Sigmoid colon (tissue), 7 donors: ENCODE data around the gene CDC14B. TPM values are rescaled to one million over a fixed set of nuclear protein-coding genes. Genes with fewer than 3 reads are reported as not detected.
A peak's percentile ranks its signal among the peaks of the same experiment; 100 is the strongest.
"Not testable (repeated sequence)": the region's sequence is repeated elsewhere in the genome, so short reads cannot be mapped to it uniquely, and the experiment has no call there.

Experiments used
- DNase-seq: peaks from one replicate; pipeline ENCODE4 v3.0.0-alpha.2; 2019
- H3K27ac ChIP-seq, 4 donors: fragments of 200-600 bp; sonication (generic); one replicate each; pipeline ENCODE4 v1.5.1; 2016 to 2019; ENCODE audit warnings: mild to moderate bottlenecking in 1 of 4
- H3K27me3 ChIP-seq, 3 donors: fragments of 200-600 bp; sonication (generic); one replicate each; pipeline ENCODE4 v1.5.1; 2019; ENCODE audit warnings: mild to moderate bottlenecking in 1 of 3
- H3K36me3 ChIP-seq, 4 donors: fragments of 200-600 bp; sonication (generic); one replicate each; pipeline ENCODE4 v1.5.1; 2016 to 2019
- H3K4me1 ChIP-seq, 4 donors: fragments of 200-600 bp; sonication (generic); one replicate each; pipeline ENCODE4 v1.5.1; 2017 to 2019
- H3K4me3 ChIP-seq, 4 donors: fragments of 200-600 bp; sonication (generic); one replicate each; pipeline ENCODE4 v1.5.1; 2017 to 2019; ENCODE audit warnings: mild to moderate bottlenecking in 2 of 4, moderate library complexity in 1 of 4
- H3K9me3 ChIP-seq, 4 donors: fragments of 200-600 bp in 3 of 4; sonication (generic) in 3 of 4; one replicate each; pipeline versions ENCODE4 v1.5.1 to v1.6.1; 2013 to 2019
- EP300 ChIP-seq, 4 donors: sonication (generic); formaldehyde crosslinking; IDR thresholded peaks; one replicate each; pipeline ENCODE4 v1.6.1; 2017; ENCODE audit warnings: antibody characterized with exemption in 4 of 4
- POLR2A ChIP-seq, 2 donors: fragments of 450-650 bp; IDR thresholded peaks; one replicate each; pipeline ENCODE4 v1.6.1; 2016; ENCODE audit warnings: antibody characterized with exemption in 2 of 2, mild to moderate bottlenecking in 2 of 2, moderate library complexity in 2 of 2
- POLR2AphosphoS5 ChIP-seq, 4 donors: sonication (generic); formaldehyde crosslinking; IDR thresholded peaks; one replicate each; pipeline ENCODE4 v1.6.1; 2017; ENCODE audit warnings: antibody characterized with exemption in 4 of 4
- WGBS, 2 donors: extraction: QIAGEN DNeasy Blood & Tissue Kit; methylation state at CpG; one replicate each; pipeline ENCODE4 v1.1.7; 2013; 5-methylcytosine and 5-hydroxymethylcytosine counted together
- intact Hi-C: fragments of 100-400 bp; cut with DNase I; formaldehyde crosslinking; loops from one replicate; pipeline ENCODE4 v1.15.1; 2023
- polyA plus RNA-seq, 3 donors: library from polyadenylated mRNA; stranded (reverse); fragments of 200-250 nt; gene quantifications; one replicate each; pipeline ENCODE4 v1.2.3, GENCODE V29; 2013
- total RNA-seq, 4 donors: library from RNA; depleted of rRNA; stranded (reverse); fragments of >200 nt; gene quantifications; one replicate each; pipeline ENCODE4 v1.1.0, GENCODE V29; 2016
- TF ChIP-seq, protein P1 (sequence below), 4 experiments: fragments of 450-650 bp in 3 of 4; fragments of 200-600 bp in 1 of 4; IDR thresholded peaks; one replicate each; pipeline ENCODE4 v1.5.1; 2016 to 2019; ENCODE audit warnings: antibody characterized with exemption in 4 of 4, mild to moderate bottlenecking in 3 of 4, moderate library complexity in 2 of 4
- donor health status: healthy with polysubstance abuse.
- donor health status: Bipolar disorder and iron deficiency.
- donor health status: healthy.

Gene CDC14B
- total and polyA plus RNA-seq, 7 donors = 5.6 to 35.7 (median 12.5) TPM

DNA sequence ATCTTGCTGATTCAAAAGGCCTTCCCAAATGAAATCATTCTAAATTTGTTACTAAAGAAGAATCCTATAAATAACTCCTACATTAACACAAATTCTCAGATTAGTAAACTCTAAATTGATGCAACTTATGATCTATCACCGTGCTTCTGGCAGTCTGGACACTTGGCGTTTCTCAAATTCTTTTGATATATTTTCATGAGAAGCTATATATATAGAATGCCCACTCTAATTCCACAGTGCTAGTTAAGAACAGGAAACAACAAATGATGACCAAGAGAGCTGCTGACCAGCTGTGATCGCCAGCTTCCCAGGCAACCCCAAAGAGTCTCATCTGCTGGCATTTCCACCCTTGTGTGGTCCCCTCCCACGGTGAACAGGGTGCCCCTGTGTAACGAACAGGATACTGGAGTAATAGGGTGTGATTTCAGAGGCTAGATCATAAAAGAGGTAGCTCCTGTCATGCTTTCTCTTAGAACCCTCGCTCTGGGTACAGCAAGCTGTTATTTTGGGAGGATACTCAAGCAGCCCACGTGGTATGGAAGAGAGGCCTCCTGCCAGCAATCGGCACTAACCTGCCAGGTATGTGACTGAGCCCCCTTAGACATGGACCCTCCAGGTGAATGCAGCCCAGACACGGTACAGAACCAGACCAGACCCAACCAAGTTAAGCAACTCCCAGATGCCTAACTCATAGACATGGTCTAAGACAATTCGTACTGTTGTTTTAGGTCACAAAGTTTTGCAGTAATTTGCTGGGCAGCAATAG, 64.7 kb downstream of the CDC14B start:
- Histone ChIP-seq H3K4me1 (no peaks in the 10 kb centered on the region), H3K4me3 (no peak overlapping the region), H3K9me3 (no peaks in the 10 kb centered on the region), H3K27me3 (no peaks in the 10 kb centered on the region), H3K36me3 (no peaks in the 10 kb centered on the region), H3K27ac (no peak overlapping the region)
- no peak for DNase-seq
- no peak for TF ChIP-seq POLR2A (IDR thresholded peaks at IDR 0.05)
- TF ChIP-seq POLR2AphosphoS5 (IDR thresholded peaks at IDR 0.05) = no peak
- TF ChIP-seq, protein P1, sequence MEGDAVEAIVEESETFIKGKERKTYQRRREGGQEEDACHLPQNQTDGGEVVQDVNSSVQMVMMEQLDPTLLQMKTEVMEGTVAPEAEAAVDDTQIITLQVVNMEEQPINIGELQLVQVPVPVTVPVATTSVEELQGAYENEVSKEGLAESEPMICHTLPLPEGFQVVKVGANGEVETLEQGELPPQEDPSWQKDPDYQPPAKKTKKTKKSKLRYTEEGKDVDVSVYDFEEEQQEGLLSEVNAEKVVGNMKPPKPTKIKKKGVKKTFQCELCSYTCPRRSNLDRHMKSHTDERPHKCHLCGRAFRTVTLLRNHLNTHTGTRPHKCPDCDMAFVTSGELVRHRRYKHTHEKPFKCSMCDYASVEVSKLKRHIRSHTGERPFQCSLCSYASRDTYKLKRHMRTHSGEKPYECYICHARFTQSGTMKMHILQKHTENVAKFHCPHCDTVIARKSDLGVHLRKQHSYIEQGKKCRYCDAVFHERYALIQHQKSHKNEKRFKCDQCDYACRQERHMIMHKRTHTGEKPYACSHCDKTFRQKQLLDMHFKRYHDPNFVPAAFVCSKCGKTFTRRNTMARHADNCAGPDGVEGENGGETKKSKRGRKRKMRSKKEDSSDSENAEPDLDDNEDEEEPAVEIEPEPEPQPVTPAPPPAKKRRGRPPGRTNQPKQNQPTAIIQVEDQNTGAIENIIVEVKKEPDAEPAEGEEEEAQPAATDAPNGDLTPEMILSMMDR (IDR thresholded peaks at IDR 0.05) = no peak
- TF ChIP-seq EP300 (IDR thresholded peaks at IDR 0.05) = no peak
- WGBS, 2 donors = 90 to 94% methylated on average over 10 of the region's 10 CpGs
- intact Hi-C loops = no loop called here

DNA sequence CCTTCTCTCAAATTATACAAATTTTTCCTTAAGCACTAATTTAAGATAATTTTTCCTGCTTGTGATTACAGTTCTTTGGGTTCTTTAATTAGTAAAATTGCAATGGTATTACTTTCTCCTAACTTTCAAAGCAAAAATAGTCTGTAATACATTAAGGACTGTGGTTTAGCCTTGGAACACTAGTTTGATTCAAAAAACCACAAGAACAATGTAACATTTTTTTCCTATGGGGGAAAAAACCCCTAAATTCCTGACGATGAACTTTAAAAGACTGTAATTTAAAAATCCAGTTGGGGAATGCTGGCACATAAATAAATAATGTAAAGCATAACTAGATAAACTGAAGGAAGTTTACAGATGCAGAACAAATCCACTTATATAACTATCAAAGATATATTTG, 65.3 kb downstream of the CDC14B start:
- H3K4me1 ChIP-seq = no peaks in the 10 kb centered on the region

DNA sequence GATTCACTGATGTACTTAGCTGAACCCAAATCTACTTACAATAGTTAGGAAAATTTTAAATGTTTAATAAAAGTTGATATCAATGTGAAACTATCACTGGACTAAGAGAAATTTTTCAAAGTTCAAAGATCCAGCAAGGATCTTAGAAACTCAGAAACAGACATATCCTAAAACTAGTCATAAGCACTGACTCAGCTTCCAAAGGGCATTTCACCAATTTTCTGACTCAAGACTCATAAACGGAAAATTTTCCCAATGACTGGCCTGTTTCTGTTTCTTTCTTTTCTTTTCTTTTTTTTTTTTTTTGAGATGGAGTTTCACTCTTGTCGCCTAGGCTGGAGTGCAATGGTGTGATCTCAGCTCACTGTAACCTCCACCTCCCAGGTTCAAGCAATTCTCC, 66.6 kb downstream of the CDC14B start:
- Histone ChIP-seq H3K27me3 (no peaks in the 10 kb centered on the region), H3K36me3 (no peaks in the 10 kb centered on the region), H3K27ac (peak overlapping the region in 2 of 4 donors; percentile 15 to 54), H3K4me3 (no peak overlapping the region), H3K9me3 (no peaks in the 10 kb centered on the region), H3K4me1 (no peaks in the 10 kb centered on the region)
- 79 to 84% methylated on average over 2 of the region's 2 CpGs for WGBS, 2 donors
- intact Hi-C loops = no loop called here
- no peak for DNase-seq
- no peak for TF ChIP-seq POLR2A (IDR thresholded peaks at IDR 0.05)
- peak in 1 of 4 donors; percentile 24 for TF ChIP-seq POLR2AphosphoS5 (IDR thresholded peaks at IDR 0.05)

More for the DNA sequence above, 65.3 kb downstream of the CDC14B start:
- TF ChIP-seq POLR2AphosphoS5 (IDR thresholded peaks at IDR 0.05) (no peak), POLR2A (IDR thresholded peaks at IDR 0.05) (no peak), EP300 (IDR thresholded peaks at IDR 0.05) (no peak)
- TF ChIP-seq, protein P1 (IDR thresholded peaks at IDR 0.05) = no peak
- no peak for DNase-seq
- intact Hi-C loops = no loop called here
- Histone ChIP-seq H3K27ac (no peak overlapping the region), H3K4me3 (no peak overlapping the region), H3K27me3 (no peaks in the 10 kb centered on the region), H3K36me3 (no peaks in the 10 kb centered on the region), H3K9me3 (no peaks in the 10 kb centered on the region)
- 59% methylated on average over 1 of the region's 1 CpG for WGBS, 2 donors

DNA sequence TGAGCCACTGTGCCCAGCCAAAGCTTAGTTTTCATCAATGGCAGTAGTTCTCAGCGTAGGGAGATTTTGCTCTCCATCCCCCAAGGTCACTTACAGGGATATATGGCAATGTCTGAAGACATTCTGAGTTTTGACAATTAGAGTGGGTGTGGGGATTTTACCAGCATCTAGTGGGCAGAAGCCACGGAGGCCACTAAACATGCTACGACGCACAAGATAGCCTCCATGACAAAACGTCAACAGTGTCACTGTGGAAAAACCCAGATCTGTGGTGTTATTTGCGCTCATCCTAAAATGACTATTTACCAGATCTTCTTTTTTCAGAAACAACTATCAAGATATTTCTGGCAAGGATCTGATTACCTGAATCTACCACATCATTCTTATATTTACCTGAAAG, 68.2 kb downstream of the CDC14B start:
- 84 to 95% methylated on average over 6 of the region's 6 CpGs for whole genome bisulfite sequencing, 2 donors
- Histone ChIP-seq H3K9me3 (no peaks in the 10 kb centered on the region), H3K36me3 (no peaks in the 10 kb centered on the region), H3K4me3 (no peak overlapping the region), H3K27ac (no peak overlapping the region), H3K27me3 (no peaks in the 10 kb centered on the region), H3K4me1 (no peaks in the 10 kb centered on the region)
- intact Hi-C loops = no loop called here
- no peak for DNase-seq
- TF ChIP-seq EP300 (IDR thresholded peaks at IDR 0.05) (no peak), POLR2AphosphoS5 (IDR thresholded peaks at IDR 0.05) (no peak), POLR2A (IDR thresholded peaks at IDR 0.05) (no peak)
- TF ChIP-seq, protein P1 (IDR thresholded peaks at IDR 0.05) = no peak

DNA sequence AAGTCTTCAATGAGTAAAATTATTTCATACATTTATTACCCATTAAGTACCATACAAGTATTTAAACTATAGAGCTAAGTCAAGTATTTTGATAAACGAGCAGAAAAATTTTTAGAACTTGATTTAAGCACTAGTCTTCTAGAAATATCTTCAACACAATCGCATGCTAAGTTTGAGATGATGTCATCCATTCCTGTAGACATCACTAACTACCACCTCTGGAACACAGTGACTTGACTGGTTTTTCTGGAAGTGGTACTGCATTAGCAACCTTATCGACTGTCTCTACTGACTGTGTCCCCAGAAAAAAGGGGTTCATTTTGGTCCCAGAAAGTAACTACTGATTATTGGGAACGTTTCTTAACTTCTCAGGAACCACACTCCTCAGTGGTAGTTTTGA, 69.0 kb downstream of the CDC14B start:
- Histone ChIP-seq H3K27ac (no peak overlapping the region), H3K27me3 (no peaks in the 10 kb centered on the region), H3K9me3 (no peaks in the 10 kb centered on the region), H3K4me3 (no peak overlapping the region), H3K36me3 (no peaks in the 10 kb centered on the region), H3K4me1 (no peaks in the 10 kb centered on the region)
- intact Hi-C loops = no loop called here
- WGBS, 2 donors = 86 to 88% methylated on average over 4 of the region's 4 CpGs
- TF ChIP-seq, protein P1 (IDR thresholded peaks at IDR 0.05) = no peak
- TF ChIP-seq POLR2AphosphoS5 (IDR thresholded peaks at IDR 0.05) = no peak
- no peak for TF ChIP-seq EP300 (IDR thresholded peaks at IDR 0.05)
- no peak for TF ChIP-seq POLR2A (IDR thresholded peaks at IDR 0.05)
- DNase-seq = no peak

DNA sequence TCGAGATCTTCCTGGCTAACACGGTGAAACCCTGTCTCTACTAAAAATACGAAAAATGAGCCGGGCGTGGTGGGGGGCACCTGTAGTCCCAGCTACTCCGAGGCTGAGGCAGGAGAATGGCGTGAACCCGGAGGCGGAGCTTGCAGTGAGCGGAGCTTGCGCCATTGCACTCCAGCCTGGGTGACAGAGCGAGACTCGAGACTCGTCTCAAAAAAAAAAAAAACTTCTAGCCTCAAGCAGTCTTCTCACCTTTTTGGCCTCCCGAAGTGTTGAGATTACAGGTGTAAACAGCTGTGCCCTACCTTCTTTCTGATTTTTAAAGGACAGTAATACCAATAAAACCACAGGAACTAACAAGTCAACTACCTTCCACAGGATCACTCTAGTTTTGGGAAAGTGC, 76.5 kb downstream of the CDC14B start:
- H3K27me3 ChIP-seq, DNase-seq, intact Hi-C loops, H3K4me3 ChIP-seq, H3K4me1 ChIP-seq, H3K27ac ChIP-seq, H3K9me3 ChIP-seq: not testable (repeated sequence)
- WGBS, 2 donors = 96 to 97% methylated on average over 15 of the region's 15 CpGs
- peaks cover 0 to 22% (median 5%) of the 10 kb centered on the region in 4 donors for H3K36me3 ChIP-seq
